GM10248 (cell line): Measurements from ENCODE around the gene SHISA8.

Experiments used
- CTCF ChIA-PET: fragments of 300-600 bp; sonication (Branson Sonifier 250); formaldehyde crosslinking; extraction: SDS; loops from one replicate; lab custom pipeline; 2021; ENCODE audit warnings: antibody characterized with exemption; lab: Yijun Ruan, JAX
- POLR2A ChIA-PET: fragments of 350-650 bp; sonication (Branson Sonifier 250); formaldehyde crosslinking; extraction: SDS; loops from one replicate; lab custom pipeline; 2020; ENCODE audit warnings: antibody characterized with exemption; lab: Yijun Ruan, JAX
- DNase-seq: peaks from one replicate; pipeline ENCODE4 v3.0.0; 2012; ENCODE audit errors: extremely low spot score
- TF ChIP-seq, protein P1 (sequence below): IDR thresholded peaks from 2 replicates; pipeline ENCODE4 v1.5.1; 2012; ENCODE audit warnings: mild to moderate bottlenecking, low read depth; ENCODE audit errors: extremely low read depth, missing control alignments, control extremely low read depth

SHISA8 gene

DNA sequence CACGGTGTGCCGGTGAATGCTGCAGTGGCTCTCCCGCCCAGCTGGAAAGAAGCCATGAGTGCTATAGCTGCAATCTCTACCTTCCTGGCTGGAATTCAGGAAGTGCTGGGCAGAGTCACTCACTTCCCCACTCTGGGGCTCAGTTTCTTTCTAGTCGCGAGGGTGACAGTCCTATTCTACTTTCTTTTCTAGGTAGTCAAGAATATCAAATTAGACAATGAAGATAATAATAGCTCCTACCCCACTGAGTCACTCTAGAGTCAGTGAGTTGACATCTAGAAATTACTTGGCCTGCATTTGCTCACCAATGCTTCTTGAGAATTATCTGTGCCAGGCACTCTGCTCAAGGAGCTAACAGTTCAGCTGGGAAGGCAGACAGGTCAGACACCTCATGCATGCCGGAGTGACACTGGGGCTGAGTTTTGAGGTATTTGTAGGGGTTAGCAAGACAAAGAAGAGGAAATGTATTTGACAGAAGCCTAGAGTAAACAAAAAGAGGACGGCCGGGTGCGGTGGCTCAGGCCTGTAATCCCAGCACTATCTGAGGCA is 28.9 kb upstream of the SHISA8 start:
- TF ChIP-seq, protein P1, sequence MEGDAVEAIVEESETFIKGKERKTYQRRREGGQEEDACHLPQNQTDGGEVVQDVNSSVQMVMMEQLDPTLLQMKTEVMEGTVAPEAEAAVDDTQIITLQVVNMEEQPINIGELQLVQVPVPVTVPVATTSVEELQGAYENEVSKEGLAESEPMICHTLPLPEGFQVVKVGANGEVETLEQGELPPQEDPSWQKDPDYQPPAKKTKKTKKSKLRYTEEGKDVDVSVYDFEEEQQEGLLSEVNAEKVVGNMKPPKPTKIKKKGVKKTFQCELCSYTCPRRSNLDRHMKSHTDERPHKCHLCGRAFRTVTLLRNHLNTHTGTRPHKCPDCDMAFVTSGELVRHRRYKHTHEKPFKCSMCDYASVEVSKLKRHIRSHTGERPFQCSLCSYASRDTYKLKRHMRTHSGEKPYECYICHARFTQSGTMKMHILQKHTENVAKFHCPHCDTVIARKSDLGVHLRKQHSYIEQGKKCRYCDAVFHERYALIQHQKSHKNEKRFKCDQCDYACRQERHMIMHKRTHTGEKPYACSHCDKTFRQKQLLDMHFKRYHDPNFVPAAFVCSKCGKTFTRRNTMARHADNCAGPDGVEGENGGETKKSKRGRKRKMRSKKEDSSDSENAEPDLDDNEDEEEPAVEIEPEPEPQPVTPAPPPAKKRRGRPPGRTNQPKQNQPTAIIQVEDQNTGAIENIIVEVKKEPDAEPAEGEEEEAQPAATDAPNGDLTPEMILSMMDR, result no peak
- DNase-seq, result no peak
- CTCF ChIA-PET, result interaction anchor here (0.8 to 3.1 kb wide), 8 partner anchors 13 to 277 kb away, joined by 3 to 29 read pairs (median 4); partner anchors contain the start of genes MEI1 and TNFRSF13C
- POLR2A ChIA-PET, result no interaction called here

DNA sequence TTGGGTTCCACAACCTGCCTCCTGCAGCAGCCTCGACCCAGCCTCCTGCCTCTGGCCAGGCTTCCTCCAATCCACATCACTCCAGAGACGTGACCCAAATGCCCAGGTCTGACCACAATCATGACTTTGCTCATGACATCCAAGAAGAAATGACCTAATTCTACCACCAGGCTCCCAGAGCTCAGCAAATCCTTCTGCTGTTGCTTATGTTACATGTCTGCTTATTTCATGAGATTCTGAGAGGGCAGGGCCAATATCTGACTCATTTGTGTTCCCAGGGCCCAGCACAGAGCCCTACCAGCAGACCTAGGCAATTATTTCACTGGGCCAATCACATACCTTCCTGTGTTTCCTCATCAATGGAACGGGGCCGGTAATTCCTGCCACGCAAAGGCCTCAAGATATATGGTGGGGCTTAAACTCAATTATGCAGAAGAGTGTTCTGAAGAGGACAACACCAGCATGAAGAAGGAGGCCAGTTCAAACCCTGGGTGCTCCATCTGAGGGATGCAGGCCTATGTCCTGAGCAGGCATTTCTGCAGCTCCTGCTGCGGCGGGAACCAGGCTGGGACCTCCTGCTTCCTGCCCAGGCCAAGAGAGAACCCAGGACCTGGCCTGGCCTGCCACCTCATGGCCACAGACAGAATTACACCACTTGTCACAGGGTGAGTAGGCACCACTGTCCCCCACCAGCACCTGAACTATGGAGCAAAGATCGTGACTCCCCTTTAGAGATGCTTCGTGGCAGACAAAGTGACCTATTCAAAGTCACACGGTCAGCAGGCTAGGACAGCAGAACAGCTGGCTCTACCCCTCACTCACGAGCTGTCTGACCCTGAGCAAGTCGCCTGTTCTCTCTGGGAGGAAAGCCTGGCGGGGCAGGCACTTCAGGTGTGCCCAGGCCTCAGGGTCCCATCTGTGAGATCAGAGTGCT is 26.2 kb upstream of the SHISA8 start:
- DNase-seq, result peak; percentile 72
- POLR2A ChIA-PET, result interaction anchor here (0.6 to 7.6 kb wide), 12 partner anchors 16 to 274 kb away, joined by 3 to 118 read pairs (median 5); partner anchors contain the start of genes NDUFA6, SREBF2 and TNFRSF13C
- CTCF ChIA-PET, result interaction anchor here (0.6 to 8.8 kb wide), 59 partner anchors 9 to 491 kb away, joined by 3 to 229 read pairs (median 4); partner anchors contain the start of genes CCDC134, MEI1, NFAM1 and SHISA8
- TF ChIP-seq, protein P1, result peak; percentile 86

DNA sequence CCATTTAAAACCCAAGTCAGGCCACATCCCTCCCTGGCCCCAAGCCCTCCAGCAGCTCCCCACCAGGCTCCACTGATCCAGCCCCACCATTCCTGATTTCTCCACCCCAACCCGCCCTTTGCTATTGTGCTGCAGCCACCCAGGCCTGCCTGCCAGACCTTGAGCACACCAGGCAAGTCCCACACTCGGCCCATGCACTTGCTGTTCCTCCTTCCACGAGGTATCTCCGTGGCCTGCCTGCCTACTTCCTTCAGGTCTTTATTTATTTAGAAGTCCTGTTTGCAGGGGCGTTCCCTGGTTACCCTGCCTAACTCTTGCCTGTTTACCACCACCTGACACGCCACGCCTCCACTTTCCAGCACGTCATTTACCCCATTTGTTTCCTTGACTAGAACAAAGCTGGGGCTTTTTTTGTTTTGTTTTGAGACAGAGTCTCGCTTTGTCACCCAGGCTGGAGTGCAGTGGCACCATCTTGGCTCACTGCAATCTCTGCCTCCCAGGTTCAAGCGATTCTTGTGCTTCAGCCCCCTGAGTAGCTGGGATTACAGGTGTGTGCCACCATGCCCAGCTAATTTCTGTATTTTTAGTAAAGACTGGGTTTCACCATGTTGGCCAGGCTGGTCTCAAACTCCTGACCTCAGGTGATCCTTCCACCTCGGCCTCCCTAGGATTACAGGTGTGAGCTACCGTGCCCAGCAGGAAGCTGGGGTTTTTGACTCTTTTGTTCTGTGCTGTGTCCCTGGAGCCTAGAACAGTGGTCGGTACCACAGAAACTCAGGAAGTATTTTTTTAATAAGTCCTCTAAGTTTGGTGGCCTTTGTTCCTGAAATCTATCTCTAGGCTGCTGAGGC is 25.3 kb upstream of the SHISA8 start:
- TF ChIP-seq, protein P1, result no peak
- peak; percentile 84 for DNase-seq
- ChIA-PET CTCF (interaction anchor here (0.8 to 8.8 kb wide), 48 partner anchors 8 to 492 kb away, joined by 3 to 229 read pairs (median 6); partner anchors contain the start of genes CCDC134, MEI1, NFAM1 and SHISA8), POLR2A (interaction anchor here (0.5 to 7.6 kb wide), 16 partner anchors 9 to 273 kb away, joined by 3 to 118 read pairs (median 4); partner anchors contain the start of genes NDUFA6, SREBF2 and TNFRSF13C)

DNA sequence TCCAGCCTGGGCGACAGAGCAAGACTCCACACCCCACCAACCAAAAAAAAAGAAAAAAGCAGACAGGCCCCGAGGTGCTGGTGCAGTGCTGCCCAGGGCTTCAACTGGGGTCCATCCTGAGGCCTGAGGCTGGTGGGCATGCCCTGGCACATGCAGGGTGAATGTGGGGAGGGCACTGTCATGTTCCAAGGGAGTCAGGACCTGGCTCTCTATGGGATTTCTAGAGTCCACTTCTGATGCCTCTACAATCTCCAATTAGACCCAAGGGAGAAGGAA is 22.0 kb upstream of the SHISA8 start:
- TF ChIP-seq, protein P1, result no peak
- POLR2A ChIA-PET, result interaction anchor here (1.1 to 7.6 kb wide), 4 partner anchors 10 to 24 kb away, joined by 3 to 118 read pairs (median 10); partner anchors contain the start of genes CENPM and TNFRSF13C
- no peak for DNase-seq
- CTCF ChIA-PET, result interaction anchor here (1.1 to 8.8 kb wide), 5 partner anchors 13 to 271 kb away, joined by 3 to 229 read pairs (median 4); partner anchors contain the start of gene TNFRSF13C

DNA sequence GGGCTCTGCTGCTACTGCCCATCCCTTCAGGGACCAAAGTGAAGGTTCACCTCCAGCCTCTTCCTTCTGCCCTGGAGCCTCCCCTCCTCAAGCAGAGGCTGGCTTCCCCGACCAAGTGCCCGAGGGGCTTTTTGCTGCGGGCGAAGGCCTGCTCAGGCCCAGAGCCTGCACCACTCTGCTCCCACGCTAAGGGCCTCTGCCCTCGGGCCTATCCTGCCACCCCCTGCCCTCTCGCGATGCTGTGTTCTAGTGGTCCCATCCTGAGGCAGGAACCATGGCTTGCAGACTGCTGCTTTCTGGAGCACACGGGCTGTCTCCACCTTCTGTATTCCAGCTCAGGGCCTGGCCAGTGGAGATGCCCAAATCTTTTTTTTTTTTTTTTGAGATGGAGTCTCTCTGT is 20.6 kb upstream of the SHISA8 start:
- TF ChIP-seq, protein P1, result no peak
- POLR2A ChIA-PET, result interaction anchor here (0.5 to 7.6 kb wide), 6 partner anchors 10 to 135 kb away, joined by 3 to 118 read pairs (median 6); partner anchors contain the start of genes CCDC134, CENPM and TNFRSF13C
- CTCF ChIA-PET, result interaction anchor here (1.1 to 8.8 kb wide), 5 partner anchors 11 to 508 kb away, joined by 3 to 229 read pairs (median 4); partner anchors contain the start of genes CCDC134 and TNFRSF13C
- no peak for DNase-seq
